CD4-positive, alpha-beta T cell treated with Interleukin-15 for 1 hour (primary cell): ENCODE data around the gene BCAS1.

Experiments used
- DNase-seq: peaks from one replicate; pipeline ENCODE4 v3.0.0-alpha.2; 2020

BCAS1 gene

DNA sequence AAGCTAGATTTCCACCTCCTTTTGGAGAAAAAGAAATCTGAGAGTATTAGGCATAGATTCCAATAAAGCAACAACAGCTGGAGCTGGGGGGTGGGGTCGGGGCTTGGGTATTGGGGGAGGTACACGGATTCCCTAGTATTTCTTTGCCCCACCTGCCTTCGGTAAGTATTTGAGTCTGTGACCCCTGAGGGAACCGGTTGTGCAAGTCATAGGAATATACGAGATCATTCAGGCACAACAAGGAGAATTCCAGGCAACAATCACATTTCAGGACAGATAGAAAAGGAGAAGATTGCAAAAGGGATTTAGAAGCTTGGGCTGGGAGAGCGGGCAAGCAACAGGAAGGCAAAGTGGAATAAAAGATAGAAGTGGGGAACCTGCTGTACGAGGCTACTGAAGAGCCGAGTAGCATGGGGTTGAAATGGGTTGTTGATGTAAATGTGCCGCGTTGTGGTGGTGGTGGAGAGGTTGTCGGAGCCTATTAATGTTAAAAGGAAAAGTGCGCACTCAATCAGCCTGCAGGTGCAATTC lies 148.9 kb downstream of the BCAS1 start:
- DNase-seq: no peak

GRCh38 chr20:53920647-53921245 lies 149.6 kb downstream of the BCAS1 start:
- no peak for DNase-seq

DNA sequence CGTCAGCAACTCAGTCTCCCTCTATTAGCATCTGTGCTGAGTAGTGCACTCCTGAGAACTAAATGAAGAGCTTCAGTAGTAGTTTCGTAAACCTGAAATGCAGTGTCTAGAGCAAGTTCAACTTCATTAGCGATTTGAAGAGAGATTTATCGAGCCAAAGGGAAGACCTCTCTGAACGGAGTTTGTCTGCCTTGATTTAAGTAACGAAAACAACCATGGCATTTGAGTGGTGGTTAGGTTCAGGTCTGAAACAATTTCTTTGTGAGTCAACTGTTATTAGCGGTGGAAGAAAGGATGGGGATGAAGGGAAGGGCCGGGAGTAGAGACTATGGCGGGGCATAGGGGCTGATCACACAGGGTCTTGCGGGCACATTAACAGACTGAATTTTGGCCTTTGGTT lies 150.5 kb downstream of the BCAS1 start:
- DNase-seq: no peak

DNA sequence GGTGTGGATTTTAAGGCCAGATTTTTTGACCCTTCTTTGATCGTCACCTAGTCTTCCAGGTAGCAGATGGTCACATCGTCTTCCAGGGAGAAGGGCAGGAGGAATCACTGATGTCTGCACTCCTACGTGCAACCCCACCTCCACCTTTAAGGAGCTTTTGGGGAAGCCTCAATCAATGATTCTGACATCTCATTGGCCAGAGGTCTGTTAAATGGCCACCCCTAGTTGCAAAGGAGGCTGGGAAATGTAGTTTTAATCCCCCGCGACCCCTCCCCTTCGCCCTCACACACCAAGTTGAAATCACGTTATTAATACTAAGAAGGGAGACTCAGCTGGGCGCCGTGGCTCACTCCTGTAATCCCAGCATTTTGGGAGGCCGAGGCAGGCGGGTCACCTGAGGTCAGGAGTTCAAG lies 151.4 kb downstream of the BCAS1 start:
- no peak for DNase-seq

DNA sequence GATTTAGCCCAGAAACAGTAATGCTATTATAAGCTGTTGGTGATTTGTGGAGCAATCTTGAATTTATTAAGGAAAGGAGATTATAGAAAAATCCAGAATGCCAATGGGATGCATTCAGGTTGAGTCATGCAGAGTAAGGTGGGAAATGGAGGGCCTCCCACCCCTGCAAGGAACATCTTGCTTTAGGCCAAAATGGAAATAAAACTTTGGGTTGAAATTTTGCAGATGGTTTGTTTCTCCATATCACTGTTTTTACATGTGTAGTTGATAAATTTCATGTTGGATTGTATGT lies 152.4 kb downstream of the BCAS1 start:
- no peak for DNase-seq

DNA sequence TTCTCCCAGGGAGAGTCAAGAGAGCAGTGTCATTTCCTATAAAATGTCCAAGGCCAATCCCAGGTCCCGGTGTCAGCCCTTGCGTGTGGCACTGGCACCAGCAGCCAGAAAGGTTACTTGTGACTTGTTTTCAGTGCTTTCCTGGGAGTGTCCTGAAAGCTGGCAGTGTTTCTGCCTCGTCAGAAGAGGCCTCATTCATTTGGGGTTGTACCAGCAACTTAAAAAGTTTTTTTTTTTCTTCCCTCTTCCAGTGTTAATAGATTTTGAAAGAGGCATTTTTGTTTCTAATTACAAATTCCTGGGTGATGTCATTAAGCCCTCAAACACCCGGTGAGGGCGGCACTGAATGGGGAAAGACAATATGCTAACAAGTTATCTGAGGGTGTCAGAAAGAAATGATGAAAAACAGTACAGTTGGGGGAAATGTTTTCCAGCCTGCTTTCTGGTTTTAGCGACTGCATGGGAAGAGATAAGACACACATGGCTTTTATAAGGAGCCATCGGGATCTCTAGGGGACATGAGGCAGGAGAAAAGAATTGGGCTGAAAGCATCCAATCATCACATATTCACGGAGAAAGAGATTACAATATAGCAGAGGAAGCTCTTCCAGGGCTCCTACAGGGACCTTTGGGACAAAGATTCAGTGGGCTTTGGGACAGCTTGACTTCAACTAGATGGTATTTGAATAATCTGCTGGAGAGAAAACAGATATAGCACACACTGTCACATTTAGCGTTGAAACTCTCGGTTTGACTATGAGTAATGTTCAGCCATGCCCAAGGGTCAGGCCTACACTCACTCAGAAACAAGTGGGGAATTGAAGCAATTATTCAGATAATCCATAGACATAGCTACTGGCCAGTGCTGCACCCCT lies 153.0 kb downstream of the BCAS1 start:
- peak; percentile 50 for DNase-seq

GRCh38 chr20:53916173-53916512 lies 154.3 kb downstream of the BCAS1 start:
- no peak for DNase-seq

DNA sequence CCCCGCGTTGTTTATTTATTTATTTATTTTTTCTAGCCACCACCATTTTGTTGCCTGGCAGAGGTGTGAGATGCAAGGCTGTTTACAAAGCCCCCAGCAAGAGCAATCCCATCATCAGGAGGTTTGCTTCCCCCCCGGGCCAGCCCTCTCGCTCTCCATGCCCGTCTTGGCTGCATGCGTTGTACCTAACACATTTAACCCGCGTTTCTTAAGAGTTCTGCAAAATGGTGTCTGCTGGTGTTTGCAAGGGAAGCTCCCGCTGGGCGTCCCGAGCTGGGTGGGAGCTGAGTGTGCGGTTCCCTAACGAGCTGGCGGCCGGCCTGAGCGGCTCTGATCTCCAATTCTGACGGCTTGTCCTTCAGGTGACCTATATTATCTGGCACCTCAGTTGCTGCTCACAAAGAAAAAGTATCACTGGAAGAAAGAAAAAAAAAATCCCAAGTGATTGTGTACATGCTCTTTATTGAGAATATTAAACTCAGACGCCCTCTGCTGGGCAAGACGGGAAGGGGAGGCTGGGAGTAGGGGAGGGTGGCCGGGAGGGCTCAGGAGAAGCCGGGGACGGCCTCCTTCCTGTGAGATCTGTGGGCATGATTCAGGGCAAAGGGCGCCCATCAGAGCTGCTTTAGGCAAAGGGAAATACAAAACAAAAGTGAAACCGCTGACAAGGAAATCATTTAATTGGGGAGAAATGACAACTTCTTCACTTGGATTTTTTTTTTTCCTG lies 154.8 kb downstream of the BCAS1 start:
- peak; percentile 91 for DNase-seq

DNA sequence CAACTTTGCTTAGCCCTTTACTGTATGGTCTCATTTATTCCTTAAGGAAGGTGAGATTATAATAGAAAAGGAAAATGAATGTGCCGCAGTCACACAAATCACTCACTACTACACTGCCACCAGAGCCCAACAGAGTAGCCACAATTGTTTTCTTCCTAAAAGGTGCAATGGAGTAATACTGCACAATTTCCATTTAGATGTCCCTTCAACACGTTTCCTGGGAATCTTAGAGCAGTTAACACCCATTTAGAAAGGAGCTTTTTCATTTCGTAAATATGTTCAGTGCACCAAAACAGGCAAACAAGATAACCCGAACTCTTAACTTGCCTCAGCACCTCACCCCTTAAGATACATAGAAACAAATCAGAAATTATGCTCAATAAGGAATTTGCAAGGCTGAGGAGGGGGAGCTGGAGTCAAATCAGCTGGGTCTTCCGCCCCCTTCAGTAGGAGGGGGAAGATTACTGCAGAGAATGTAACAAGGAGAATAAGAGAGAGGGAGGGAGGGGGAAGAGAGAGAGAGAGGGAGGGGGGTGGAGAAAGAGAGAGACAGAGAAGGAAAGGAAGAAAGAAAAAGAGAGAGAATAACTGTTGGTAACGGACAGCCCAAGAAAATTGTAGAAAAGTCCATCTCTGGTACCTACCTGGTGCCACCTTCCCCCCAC lies 155.5 kb downstream of the BCAS1 start:
- DNase-seq: no peak

GRCh38 chr20:53914091-53914780 lies 156.2 kb downstream of the BCAS1 start:
- DNase-seq: no peak

GRCh38 chr20:53911301-53911700 lies 159.1 kb downstream of the BCAS1 start:
- no peak for DNase-seq

- no peak for DNase-seq
Measured at GRCh38 chr20:53910351-53911002, 159.9 kb downstream of the BCAS1 start.

GRCh38 chr20:53907968-53908751 lies 162.2 kb downstream of the BCAS1 start:
- DNase-seq: no peak

- no peak for DNase-seq
Measured at GRCh38 chr20:53905820-53906191, 164.6 kb downstream of the BCAS1 start.

- DNase-seq: no peak
Measured at GRCh38 chr20:53905019-53905819, 165.2 kb downstream of the BCAS1 start.

DNA sequence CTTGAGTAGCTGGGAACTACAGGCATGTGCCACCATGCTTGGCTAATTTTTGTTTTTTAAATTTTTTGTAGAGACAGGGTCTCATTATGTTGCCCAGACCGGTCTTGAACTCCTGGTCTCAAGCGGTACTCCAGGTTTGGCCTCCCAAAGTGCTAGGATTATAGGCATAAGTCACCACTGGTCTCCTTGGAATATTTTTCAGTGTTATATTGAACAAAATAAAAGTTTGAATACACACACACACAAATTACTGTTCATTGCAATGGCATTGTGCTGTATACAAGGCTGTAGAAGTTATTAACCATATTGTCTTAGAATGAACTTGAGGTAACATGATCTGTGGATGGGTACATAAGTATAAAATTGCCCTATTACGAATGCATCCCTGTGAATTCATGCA lies 166.1 kb downstream of the BCAS1 start:
- no peak for DNase-seq

- peak; percentile 50 for DNase-seq
Measured at GRCh38 chr20:53903652-53903987, 166.8 kb downstream of the BCAS1 start.

GRCh38 chr20:53902968-53903651 lies 167.3 kb downstream of the BCAS1 start:
- DNase-seq: no peak

GRCh38 chr20:53901497-53902096 lies 168.8 kb downstream of the BCAS1 start:
- DNase-seq: no peak

DNA sequence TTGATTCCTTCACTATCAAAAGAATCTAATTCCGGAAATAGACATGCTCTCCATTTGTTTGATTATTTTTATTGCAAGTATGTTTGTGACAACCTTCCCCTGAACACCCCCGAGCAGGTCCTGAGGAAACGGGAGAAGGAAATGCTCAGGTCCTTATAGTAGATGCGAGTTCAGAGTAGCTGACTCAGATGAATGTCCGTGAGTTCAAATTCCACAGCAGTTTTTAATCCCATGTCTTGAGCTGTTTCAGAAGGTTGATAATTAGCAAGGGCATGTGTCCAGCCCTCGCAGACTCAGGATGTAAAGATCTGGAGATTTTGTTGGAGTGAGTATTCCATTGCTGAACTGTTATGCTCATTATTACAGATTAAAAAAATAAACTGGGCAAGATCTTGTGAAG lies 169.3 kb downstream of the BCAS1 start:
- no peak for DNase-seq
